Testis (tissue), 3 donors: ENCODE measurements around the gene PIP4K2A. TPM values are rescaled to one million over a fixed set of nuclear protein-coding genes. Genes with fewer than 3 reads are reported as not detected.

Experiments
- DNase-seq: peaks from one replicate; pipeline ENCODE4 v3.0.0-alpha.2; 2019
- H3K27ac ChIP-seq, 2 donors: fragments of 200-600 bp; sonication (generic); one replicate each; pipeline ENCODE4 v1.5.1; 2019
- H3K27me3 ChIP-seq: fragments of 200-600 bp; sonication (generic); one replicate; pipeline ENCODE4 v1.5.1; 2019
- H3K36me3 ChIP-seq: fragments of 200-600 bp; sonication (generic); one replicate; pipeline ENCODE4 v1.5.1; 2017; ENCODE audit warnings: low read depth; ENCODE audit errors: missing control alignments
- H3K4me1 ChIP-seq: fragments of 200-600 bp; sonication (generic); one replicate; pipeline ENCODE4 v1.5.1; 2019
- H3K4me3 ChIP-seq, 2 donors: fragments of 200-600 bp; sonication (generic); one replicate each; pipeline ENCODE4 v1.5.1; 2017 to 2019
- H3K9me3 ChIP-seq: fragments of 200-600 bp; sonication (generic); one replicate; pipeline ENCODE4 v1.5.1; 2017
- CTCF ChIP-seq, 3 experiments: fragments of 450-650 bp in 2 of 3; fragments of 200-600 bp in 1 of 3; sonication (generic) in 1 of 3; IDR thresholded peaks; one replicate each; pipeline ENCODE4 v1.5.1; 2016 to 2019; ENCODE audit warnings: antibody characterized with exemption in 3 of 3, mild to moderate bottlenecking in 2 of 3, moderate library complexity in 1 of 3
- POLR2A ChIP-seq: fragments of 450-650 bp; IDR thresholded peaks from one replicate; pipeline ENCODE4 v1.6.1; 2017; ENCODE audit warnings: antibody characterized with exemption, mild to moderate bottlenecking, moderate library complexity
- WGBS, 2 donors: methylation state at CpG; one replicate each; pipeline ENCODE4 v1.1.5; 2018; 5-methylcytosine and 5-hydroxymethylcytosine counted together
- intact Hi-C: fragments of 100-400 bp; cut with DNase I; formaldehyde crosslinking; loops from one replicate; pipeline ENCODE4 v1.15.1; 2023; ENCODE audit warnings: low total_unique reads
- polyA plus RNA-seq: library from polyadenylated mRNA; stranded (reverse); fragments of 350-450 nt; fragmentation: Illumina TruSeq; extraction: RNeasy Lipid Tissue Mini Kit (QIAGEN cat#74804); gene quantifications from one replicate; pipeline ENCODE4 v1.2.3, GENCODE V29; 2014; ENCODE audit warnings: low read depth, low replicate concordance; ENCODE audit not compliant: insufficient read depth
- total RNA-seq, 2 donors: library from RNA; depleted of rRNA; stranded (reverse); fragments of >200 nt; gene quantifications; one replicate each; pipeline ENCODE4 v1.2.3, GENCODE V29; 2016

The PIP4K2A gene
- total and polyA plus RNA-seq, 3 donors from 2014 or later: 12.6 to 26.0 (median 15.8) TPM

- intact Hi-C loops: no loop called here
- Histone ChIP-seq H3K27me3 (no peaks in the 10 kb centered on the region), H3K36me3 (no peaks in the 10 kb centered on the region), H3K9me3 (no peaks in the 10 kb centered on the region), H3K4me3 (no peak overlapping the region), H3K4me1 (no peaks in the 10 kb centered on the region), H3K27ac (no peak overlapping the region)
- WGBS, 2 donors: 92 to 98% methylated on average over 5 of the region's 5 CpGs
- DNase-seq: no peak
- TF ChIP-seq POLR2A: no peak
- no peak for TF ChIP-seq CTCF (IDR thresholded peaks at IDR 0.05)
Measured at GRCh38 chr10:22601618-22602017, 112.8 kb downstream of the PIP4K2A start.

GRCh38 chr10:22599636-22600228 lies 114.6 kb downstream of the PIP4K2A start:
- Histone ChIP-seq H3K27me3 (no peaks in the 10 kb centered on the region), H3K27ac (no peak overlapping the region)

GRCh38 chr10:22599048-22599561 lies 115.3 kb downstream of the PIP4K2A start:
- no peak for DNase-seq
- Histone ChIP-seq H3K27ac (no peak overlapping the region), H3K36me3 (no peaks in the 10 kb centered on the region), H3K4me3 (no peak overlapping the region), H3K27me3 (no peaks in the 10 kb centered on the region), H3K9me3 (no peaks in the 10 kb centered on the region), H3K4me1 (no peaks in the 10 kb centered on the region)
- intact Hi-C loops: no loop called here
- WGBS, 2 donors: 76 to 80% methylated on average over 4 of the region's 4 CpGs
- TF ChIP-seq CTCF (IDR thresholded peaks at IDR 0.05) (no peak), POLR2A (no peak)

More at GRCh38 chr10:22599636-22600228, 114.6 kb downstream of the PIP4K2A start:
- DNase-seq: no peak
- no peak for TF ChIP-seq CTCF (IDR thresholded peaks at IDR 0.05)
- no peak for TF ChIP-seq POLR2A
- Histone ChIP-seq H3K4me3 (no peak overlapping the region), H3K4me1 (no peaks in the 10 kb centered on the region), H3K9me3 (no peaks in the 10 kb centered on the region), H3K36me3 (no peaks in the 10 kb centered on the region)
- WGBS, 2 donors: 85 to 90% methylated on average over 11 of the region's 11 CpGs
- intact Hi-C loops: no loop called here

GRCh38 chr10:22598478-22598877 lies 115.9 kb downstream of the PIP4K2A start:
- H3K36me3 ChIP-seq: no peaks in the 10 kb centered on the region
- H3K27me3 ChIP-seq: no peaks in the 10 kb centered on the region
- no peak for TF ChIP-seq CTCF (IDR thresholded peaks at IDR 0.05)
- TF ChIP-seq POLR2A: no peak
- no peak overlapping the region for H3K4me3 ChIP-seq
- no peak for DNase-seq
- H3K27ac ChIP-seq: no peak overlapping the region
- H3K9me3 ChIP-seq: no peaks in the 10 kb centered on the region
- no peaks in the 10 kb centered on the region for H3K4me1 ChIP-seq
- intact Hi-C loops: no loop called here
- 84 to 90% methylated on average over 3 of the region's 3 CpGs for WGBS, 2 donors

- H3K4me1 ChIP-seq: no peaks in the 10 kb centered on the region
- TF ChIP-seq CTCF (IDR thresholded peaks at IDR 0.05): no peak
- TF ChIP-seq POLR2A: no peak
- no peak overlapping the region for H3K27ac ChIP-seq
- intact Hi-C loops: no loop called here
- 83 to 89% methylated on average over 5 of the region's 5 CpGs for WGBS, 2 donors
- no peaks in the 10 kb centered on the region for H3K36me3 ChIP-seq
- no peaks in the 10 kb centered on the region for H3K9me3 ChIP-seq
- no peak for DNase-seq
- H3K27me3 ChIP-seq: no peaks in the 10 kb centered on the region
- H3K4me3 ChIP-seq: no peak overlapping the region
Measured at GRCh38 chr10:22597138-22597537, 117.2 kb downstream of the PIP4K2A start.
